OCI-LY3 (cell line): ENCODE measurements around the gene HEXD.
"Not testable (repeated sequence)": the region's sequence is repeated elsewhere in the genome, so short reads cannot be mapped to it uniquely, and the experiment has no call there.

Source experiments
- H2AFZ ChIP-seq: fragments of 200-600, 300-600 bp; shearing (Covaris generic); 2 replicates; pipeline ENCODE4 v1.6.0; 2014; ENCODE audit warnings: antibody characterized with exemption, low read depth, low read length
- H3K27ac ChIP-seq: fragments of 200-600, 300-600 bp; sonication (generic); 2 replicates; pipeline ENCODE4 v1.5.1; 2014; ENCODE audit warnings: mild to moderate bottlenecking, low read length, moderate library complexity, mixed read lengths
- H3K27me3 ChIP-seq: fragments of 200-600, 300-600 bp; sonication (generic); 2 replicates; pipeline ENCODE4 v1.6.1; 2014; ENCODE audit warnings: low read depth, low read length, mixed read lengths
- H3K36me3 ChIP-seq: fragments of 200-600, 300-600 bp; sonication (generic); replicated peaks from 2 replicates; pipeline ENCODE3; 2014; ENCODE audit warnings: low read depth, low read length, mixed read lengths
- H3K4me1 ChIP-seq: fragments of 300-600, 200-600 bp; sonication (generic); 2 replicates; pipeline ENCODE4 v1.6.1; 2014; ENCODE audit warnings: low read length, mixed read lengths
- H3K4me2 ChIP-seq: fragments of 200-600, 300-600 bp; sonication (generic); 2 replicates; pipeline ENCODE4 v1.6.1; 2014; ENCODE audit warnings: low read length, mixed read lengths
- H3K4me3 ChIP-seq: fragments of 300-600, 200-600 bp; sonication (generic); 2 replicates; pipeline ENCODE4 v1.5.1; 2014; ENCODE audit warnings: antibody characterized with exemption, mild to moderate bottlenecking, low read length, moderate library complexity
- H3K79me2 ChIP-seq: fragments of 300-600, 200-600 bp; shearing (Covaris generic); 2 replicates; pipeline ENCODE4 v1.6.1; 2014; ENCODE audit warnings: mild to moderate bottlenecking, low read length, mixed read lengths
- H3K9ac ChIP-seq: fragments of 300-600, 200-600 bp; shearing (Covaris generic); 2 replicates; pipeline ENCODE4 v1.6.0; 2014; ENCODE audit warnings: mild to moderate bottlenecking, low read length, moderate library complexity
- H3K9me3 ChIP-seq: fragments of 200-600, 300-600 bp; shearing (Covaris generic); 2 replicates; pipeline ENCODE4 v1.6.1; 2014; ENCODE audit warnings: low read length, mixed read lengths; ENCODE audit not compliant: insufficient read depth
- H4K20me1 ChIP-seq: fragments of 200-600, 300-600 bp; sonication (generic); 2 replicates; pipeline ENCODE4 v1.6.1; 2016; ENCODE audit warnings: low read length, mixed read lengths; ENCODE audit not compliant: insufficient read depth
- EZH2phosphoT487 ChIP-seq: fragments of 200-600 bp; shearing (Covaris generic); IDR thresholded peaks from 2 replicates; pipeline ENCODE4 v1.6.1; 2018; ENCODE audit warnings: antibody characterized with exemption, mixed run types, low read depth
- TF ChIP-seq, protein P1 (sequence below): fragments of 200-600, 300-600 bp; sonication (generic); IDR thresholded peaks from 2 replicates; pipeline ENCODE4 v1.5.1; 2014; ENCODE audit warnings: antibody characterized with exemption, low read length, low read depth

HEXD gene

DNA sequence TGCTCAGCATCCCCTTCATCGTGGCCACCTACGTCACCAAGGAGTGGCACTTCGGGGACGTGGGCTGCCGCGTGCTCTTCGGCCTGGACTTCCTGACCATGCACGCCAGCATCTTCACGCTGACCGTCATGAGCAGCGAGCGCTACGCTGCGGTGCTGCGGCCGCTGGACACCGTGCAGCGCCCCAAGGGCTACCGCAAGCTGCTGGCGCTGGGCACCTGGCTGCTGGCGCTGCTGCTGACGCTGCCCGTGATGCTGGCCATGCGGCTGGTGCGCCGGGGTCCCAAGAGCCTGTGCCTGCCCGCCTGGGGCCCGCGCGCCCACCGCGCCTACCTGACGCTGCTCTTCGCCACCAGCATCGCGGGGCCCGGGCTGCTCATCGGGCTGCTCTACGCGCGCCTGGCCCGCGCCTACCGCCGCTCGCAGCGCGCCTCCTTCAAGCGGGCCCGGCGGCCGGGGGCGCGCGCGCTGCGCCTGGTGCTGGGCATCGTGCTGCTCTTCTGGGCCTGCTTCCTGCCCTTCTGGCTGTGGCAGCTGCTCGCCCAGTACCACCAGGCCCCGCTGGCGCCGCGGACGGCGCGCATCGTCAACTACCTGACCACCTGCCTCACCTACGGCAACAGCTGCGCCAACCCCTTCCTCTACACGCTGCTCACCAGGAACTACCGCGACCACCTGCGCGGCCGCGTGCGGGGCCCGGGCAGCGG lies 43.4 kb upstream of the HEXD start:
- Histone ChIP-seq H3K36me3 (no peaks in the 10 kb centered on the region), H3K4me3 (no peak overlapping the region), H3K27me3 (peaks cover 4% of the 10 kb centered on the region), H3K9me3 (no peaks in the 10 kb centered on the region), H3K4me1 (peaks cover 6% of the 10 kb centered on the region), H3K27ac (no peak overlapping the region), H3K4me2 (no peak overlapping the region), H2AFZ (no peak overlapping the region), H3K9ac (no peak overlapping the region), H3K79me2 (no peaks in the 10 kb centered on the region), H4K20me1 (no peaks in the 10 kb centered on the region)
- TF ChIP-seq, protein P1, sequence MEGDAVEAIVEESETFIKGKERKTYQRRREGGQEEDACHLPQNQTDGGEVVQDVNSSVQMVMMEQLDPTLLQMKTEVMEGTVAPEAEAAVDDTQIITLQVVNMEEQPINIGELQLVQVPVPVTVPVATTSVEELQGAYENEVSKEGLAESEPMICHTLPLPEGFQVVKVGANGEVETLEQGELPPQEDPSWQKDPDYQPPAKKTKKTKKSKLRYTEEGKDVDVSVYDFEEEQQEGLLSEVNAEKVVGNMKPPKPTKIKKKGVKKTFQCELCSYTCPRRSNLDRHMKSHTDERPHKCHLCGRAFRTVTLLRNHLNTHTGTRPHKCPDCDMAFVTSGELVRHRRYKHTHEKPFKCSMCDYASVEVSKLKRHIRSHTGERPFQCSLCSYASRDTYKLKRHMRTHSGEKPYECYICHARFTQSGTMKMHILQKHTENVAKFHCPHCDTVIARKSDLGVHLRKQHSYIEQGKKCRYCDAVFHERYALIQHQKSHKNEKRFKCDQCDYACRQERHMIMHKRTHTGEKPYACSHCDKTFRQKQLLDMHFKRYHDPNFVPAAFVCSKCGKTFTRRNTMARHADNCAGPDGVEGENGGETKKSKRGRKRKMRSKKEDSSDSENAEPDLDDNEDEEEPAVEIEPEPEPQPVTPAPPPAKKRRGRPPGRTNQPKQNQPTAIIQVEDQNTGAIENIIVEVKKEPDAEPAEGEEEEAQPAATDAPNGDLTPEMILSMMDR = no peak
- no peak for TF ChIP-seq EZH2phosphoT487

DNA sequence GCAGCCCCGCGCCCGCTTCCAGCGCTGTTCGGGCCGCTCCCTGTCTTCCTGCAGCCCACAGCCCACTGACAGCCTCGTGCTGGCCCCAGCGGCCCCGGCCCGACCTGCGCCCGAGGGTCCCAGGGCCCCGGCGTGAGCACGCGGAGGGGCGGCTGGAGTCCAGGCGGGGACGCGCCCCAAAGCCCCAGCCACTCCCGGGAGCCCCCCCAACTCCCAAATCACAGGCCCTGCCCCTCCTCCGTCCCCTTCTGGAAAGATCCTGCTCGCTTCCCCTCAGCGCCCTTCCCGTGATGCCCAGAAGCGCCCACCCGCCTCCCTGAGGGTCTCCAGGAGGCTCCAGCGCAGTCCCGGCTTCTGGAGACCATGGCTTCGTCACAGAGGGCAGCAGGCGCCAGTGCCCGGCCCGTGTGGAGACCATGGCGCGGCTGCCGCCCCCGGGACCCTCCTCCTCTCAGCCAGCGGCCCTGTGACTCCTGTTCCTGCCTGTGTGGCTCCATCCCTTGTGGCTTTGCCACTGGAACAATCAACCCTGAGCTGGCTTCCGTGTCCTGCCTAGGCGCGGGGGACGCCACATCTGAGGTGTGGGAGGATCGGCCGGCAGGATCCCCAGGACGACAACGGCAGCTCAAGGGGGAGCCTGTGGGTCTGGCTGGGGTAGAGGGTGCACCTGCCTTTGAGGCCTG lies 42.6 kb upstream of the HEXD start:
- Histone ChIP-seq H3K79me2 (no peaks in the 10 kb centered on the region), H4K20me1 (no peaks in the 10 kb centered on the region), H3K27me3 (peaks cover 4% of the 10 kb centered on the region), H3K9ac (no peak overlapping the region), H3K4me3 (no peak overlapping the region), H3K36me3 (no peaks in the 10 kb centered on the region), H2AFZ (no peak overlapping the region), H3K4me1 (peaks cover 4% of the 10 kb centered on the region), H3K27ac (no peak overlapping the region), H3K4me2 (no peak overlapping the region), H3K9me3 (no peaks in the 10 kb centered on the region)
- TF ChIP-seq, protein P1 = no peak
- TF ChIP-seq EZH2phosphoT487 = no peak

DNA sequence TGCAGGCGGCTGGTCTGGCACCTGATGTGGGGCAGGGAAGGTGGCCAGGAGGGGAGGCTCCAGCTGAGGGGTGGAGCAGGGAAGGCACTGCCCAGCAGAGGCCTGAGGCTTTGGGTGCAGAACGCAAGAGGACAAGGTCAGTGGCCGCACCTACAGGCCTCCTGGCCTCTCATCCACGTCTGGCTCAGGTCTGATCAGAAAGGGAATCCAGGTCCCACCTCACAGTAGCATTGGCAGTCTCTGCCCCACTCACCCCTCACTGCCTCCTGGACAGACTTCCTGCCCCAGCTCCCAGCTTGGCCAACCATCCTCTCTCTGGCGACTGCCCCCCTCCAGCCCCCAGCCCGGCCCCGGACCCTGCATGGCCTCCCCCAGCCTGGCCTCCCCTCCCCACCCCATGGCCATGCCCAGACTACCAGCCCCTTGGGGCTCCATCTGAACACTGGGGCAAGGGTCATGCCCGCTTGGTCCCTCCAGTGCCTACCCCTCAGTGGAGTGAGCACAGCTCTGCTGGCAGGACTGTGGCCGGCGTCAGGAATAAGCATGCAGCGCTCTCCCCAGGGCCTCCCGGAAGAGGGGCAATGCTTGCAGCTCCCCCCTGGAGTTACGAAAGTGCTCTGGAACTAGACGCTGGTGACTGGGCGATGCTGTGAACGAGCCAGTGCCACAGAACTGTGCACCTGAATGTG lies 42.0 kb upstream of the HEXD start:
- H3K27ac ChIP-seq = no peak overlapping the region
- H3K9ac ChIP-seq = no peak overlapping the region
- H2AFZ ChIP-seq = no peak overlapping the region
- no peak overlapping the region for H3K4me3 ChIP-seq
- no peaks in the 10 kb centered on the region for H4K20me1 ChIP-seq
- no peaks in the 10 kb centered on the region for H3K4me1 ChIP-seq
- no peaks in the 10 kb centered on the region for H3K36me3 ChIP-seq
- TF ChIP-seq, protein P1 = no peak
- no peak for TF ChIP-seq EZH2phosphoT487
- no peaks in the 10 kb centered on the region for H3K9me3 ChIP-seq
- H3K27me3 ChIP-seq = peaks cover 4% of the 10 kb centered on the region
- no peak overlapping the region for H3K4me2 ChIP-seq
- H3K79me2 ChIP-seq = no peaks in the 10 kb centered on the region

DNA sequence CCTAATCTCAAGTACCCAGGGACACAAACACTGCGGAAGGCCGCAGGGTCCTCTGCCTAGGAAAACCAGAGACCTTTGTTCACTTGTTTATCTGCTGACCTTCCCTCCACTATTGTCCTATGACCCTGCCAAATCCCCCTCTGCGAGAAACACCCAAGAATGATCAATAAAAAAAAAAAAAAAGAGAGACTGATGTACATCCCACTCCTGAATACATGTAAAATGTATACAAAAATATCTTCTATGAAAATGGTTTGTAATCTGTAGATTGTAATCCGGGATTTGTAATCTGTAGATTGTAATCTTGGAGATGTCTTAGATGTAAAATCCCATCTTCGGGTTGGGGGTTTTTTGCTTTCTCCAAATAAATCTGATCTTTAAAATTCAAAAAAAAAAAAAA lies 40.9 kb upstream of the HEXD start:
- not testable (repeated sequence) for H3K9ac ChIP-seq, H4K20me1 ChIP-seq, H3K36me3 ChIP-seq, H3K4me2 ChIP-seq, H3K27me3 ChIP-seq, H3K27ac ChIP-seq, H3K9me3 ChIP-seq, H3K4me3 ChIP-seq, H2AFZ ChIP-seq, H3K4me1 ChIP-seq, H3K79me2 ChIP-seq
